Type B pancreatic cell (in vitro differentiated cells): ENCODE measurements around the gene GBP3. TPM values are rescaled to one million over a fixed set of nuclear protein-coding genes. Genes with fewer than 3 reads are reported as not detected.
"Not testable (repeated sequence)": the region's sequence is repeated elsewhere in the genome, so short reads cannot be mapped to it uniquely, and the experiment has no call there.

ENCODE experiments used
- DNase-seq: peaks from one replicate; pipeline ENCODE4 v3.0.0; 2021; ENCODE audit warnings: mixed read lengths; ENCODE audit not compliant: unreplicated experiment; ENCODE audit errors: extremely low spot score
- H3K27ac Mint-ChIP-seq: 2 replicates; pipeline ENCODE4 v1.8.0; 2021; ENCODE audit warnings: mild to moderate bottlenecking, mixed read lengths
- H3K27me3 Mint-ChIP-seq: 2 replicates; pipeline ENCODE4 v1.8.0; 2021; ENCODE audit warnings: mixed read lengths
- H3K36me3 Mint-ChIP-seq: 2 replicates; pipeline ENCODE4 v1.8.0; 2021; ENCODE audit warnings: mixed read lengths
- H3K4me1 Mint-ChIP-seq: one replicate; pipeline ENCODE4 v1.8.0; 2021; ENCODE audit warnings: mixed read lengths; ENCODE audit not compliant: unreplicated experiment
- H3K4me3 Mint-ChIP-seq: 2 replicates; pipeline ENCODE4 v1.8.0; 2021; ENCODE audit warnings: mild to moderate bottlenecking, mixed read lengths
- H3K9me3 Mint-ChIP-seq: 2 replicates; pipeline ENCODE4 v1.8.0; 2021; ENCODE audit warnings: mixed read lengths
- total RNA-seq: library from RNA; stranded (reverse); gene quantifications from 2 replicates; pipeline ENCODE4 v1.2.1, GENCODE V29; 2021; ENCODE audit warnings: low replicate concordance
- TF ChIP-seq, protein P1 (sequence below): fragments of 200-600 bp; sonication (generic); conservative IDR thresholded peaks from 2 replicates; pipeline ENCODE4 v1.5.0; 2021; ENCODE audit warnings: antibody characterized with exemption, mild to moderate bottlenecking

The GBP3 gene
- total RNA-seq, 1 donor from 2014 or later, result 10.1 TPM

DNA sequence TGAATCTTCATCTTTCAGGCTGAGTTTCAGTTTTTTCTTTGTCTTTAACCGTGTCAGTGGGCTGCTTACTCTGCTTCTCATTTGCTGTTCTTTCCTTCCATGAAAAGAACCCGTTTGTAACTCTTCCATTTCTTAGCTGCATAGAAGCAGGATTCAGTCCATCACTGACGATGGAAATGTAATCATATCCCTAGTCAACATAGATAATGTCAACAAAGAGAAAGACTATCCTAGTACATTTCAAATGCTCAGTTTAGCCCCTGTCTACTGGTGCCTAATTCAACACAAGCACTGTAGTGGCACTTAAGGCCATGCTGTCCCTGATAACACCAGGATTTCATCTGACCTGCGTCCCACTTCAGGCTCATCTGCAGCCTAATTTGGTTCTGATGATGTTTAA is 42.0 kb upstream of the GBP3 start:
- TF ChIP-seq, protein P1, sequence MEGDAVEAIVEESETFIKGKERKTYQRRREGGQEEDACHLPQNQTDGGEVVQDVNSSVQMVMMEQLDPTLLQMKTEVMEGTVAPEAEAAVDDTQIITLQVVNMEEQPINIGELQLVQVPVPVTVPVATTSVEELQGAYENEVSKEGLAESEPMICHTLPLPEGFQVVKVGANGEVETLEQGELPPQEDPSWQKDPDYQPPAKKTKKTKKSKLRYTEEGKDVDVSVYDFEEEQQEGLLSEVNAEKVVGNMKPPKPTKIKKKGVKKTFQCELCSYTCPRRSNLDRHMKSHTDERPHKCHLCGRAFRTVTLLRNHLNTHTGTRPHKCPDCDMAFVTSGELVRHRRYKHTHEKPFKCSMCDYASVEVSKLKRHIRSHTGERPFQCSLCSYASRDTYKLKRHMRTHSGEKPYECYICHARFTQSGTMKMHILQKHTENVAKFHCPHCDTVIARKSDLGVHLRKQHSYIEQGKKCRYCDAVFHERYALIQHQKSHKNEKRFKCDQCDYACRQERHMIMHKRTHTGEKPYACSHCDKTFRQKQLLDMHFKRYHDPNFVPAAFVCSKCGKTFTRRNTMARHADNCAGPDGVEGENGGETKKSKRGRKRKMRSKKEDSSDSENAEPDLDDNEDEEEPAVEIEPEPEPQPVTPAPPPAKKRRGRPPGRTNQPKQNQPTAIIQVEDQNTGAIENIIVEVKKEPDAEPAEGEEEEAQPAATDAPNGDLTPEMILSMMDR, result no peak
- H3K27ac Mint-ChIP-seq, result peak overlapping the region; percentile 88
- DNase-seq, result no peak
- H3K27me3 Mint-ChIP-seq, result no peaks in the 10 kb centered on the region
- no peaks in the 10 kb centered on the region for H3K9me3 Mint-ChIP-seq
- peaks cover 17% of the 10 kb centered on the region for H3K4me1 Mint-ChIP-seq
- H3K36me3 Mint-ChIP-seq, result no peaks in the 10 kb centered on the region
- H3K4me3 Mint-ChIP-seq, result peak overlapping the region; percentile 82

DNA sequence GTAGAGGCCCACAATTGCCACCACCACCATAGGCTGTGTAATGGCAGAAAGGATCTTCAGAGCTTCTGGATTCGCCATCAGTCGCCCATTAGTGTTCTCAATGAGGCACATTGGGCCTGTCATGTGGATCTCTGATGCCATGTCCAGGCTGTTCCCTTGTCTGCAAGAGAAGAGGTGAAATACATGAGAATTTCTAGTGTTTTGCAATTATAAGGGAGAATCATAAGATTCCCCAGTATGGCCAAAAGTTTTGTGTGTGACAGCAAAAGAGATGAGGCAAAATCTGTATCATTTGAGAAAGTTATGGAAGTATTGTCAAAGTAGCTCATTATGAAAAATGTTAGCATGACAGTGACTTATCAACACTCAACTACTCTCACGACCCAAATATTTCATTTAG is 40.4 kb upstream of the GBP3 start:
- no peak for DNase-seq
- Mint-ChIP-seq H3K9me3 (no peaks in the 10 kb centered on the region), H3K4me1 (peaks cover 17% of the 10 kb centered on the region), H3K4me3 (no peak overlapping the region), H3K36me3 (no peaks in the 10 kb centered on the region), H3K27me3 (no peaks in the 10 kb centered on the region), H3K27ac (no peak overlapping the region)
- TF ChIP-seq, protein P1, result no peak

DNA sequence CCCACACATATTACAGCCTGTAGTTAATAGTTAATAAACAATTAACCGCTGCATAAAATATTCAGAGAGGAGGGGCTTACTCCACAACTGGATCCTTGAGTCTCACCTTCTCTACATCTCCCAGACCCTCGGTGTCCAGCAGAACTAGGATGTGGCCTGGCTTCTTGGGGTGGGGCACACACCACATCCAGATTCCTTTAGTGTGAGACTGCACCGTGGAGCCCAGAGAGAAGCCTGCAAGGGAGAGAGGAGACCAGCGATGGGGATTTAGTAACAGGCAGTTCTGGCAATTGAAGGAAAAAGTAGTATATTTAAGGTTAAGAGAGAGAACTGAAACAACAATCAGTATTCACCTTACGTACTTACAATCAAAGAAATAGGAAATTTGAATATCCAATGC is 37.4 kb upstream of the GBP3 start:
- no peak for DNase-seq
- H3K36me3 Mint-ChIP-seq, result no peaks in the 10 kb centered on the region
- no peaks in the 10 kb centered on the region for H3K9me3 Mint-ChIP-seq
- H3K4me3 Mint-ChIP-seq, result no peak overlapping the region
- no peaks in the 10 kb centered on the region for H3K27me3 Mint-ChIP-seq
- peaks cover 16% of the 10 kb centered on the region for H3K4me1 Mint-ChIP-seq
- H3K27ac Mint-ChIP-seq, result no peak overlapping the region
- TF ChIP-seq, protein P1, result no peak

GRCh38 chr1:89051955-89052312 is 29.3 kb upstream of the GBP3 start:
- no peaks in the 10 kb centered on the region for H3K27me3 Mint-ChIP-seq
- H3K36me3 Mint-ChIP-seq, result peaks cover 9% of the 10 kb centered on the region
- TF ChIP-seq, protein P1, result no peak
- no peak overlapping the region for H3K27ac Mint-ChIP-seq
- H3K9me3 Mint-ChIP-seq, result no peaks in the 10 kb centered on the region
- H3K4me3 Mint-ChIP-seq, result no peak overlapping the region
- H3K4me1 Mint-ChIP-seq, result peaks cover 6% of the 10 kb centered on the region
- no peak for DNase-seq

GRCh38 chr1:89051300-89051954 is 28.8 kb upstream of the GBP3 start:
- Mint-ChIP-seq H3K27ac (no peak overlapping the region), H3K36me3 (peaks cover 9% of the 10 kb centered on the region), H3K4me3 (no peak overlapping the region), H3K27me3 (no peaks in the 10 kb centered on the region), H3K9me3 (no peaks in the 10 kb centered on the region), H3K4me1 (peaks cover 6% of the 10 kb centered on the region)
- TF ChIP-seq, protein P1, result no peak
- DNase-seq, result no peak

- Mint-ChIP-seq H3K27me3 (no peaks in the 10 kb centered on the region), H3K27ac (peak overlapping the region; percentile 52), H3K9me3 (no peaks in the 10 kb centered on the region), H3K4me1 (peaks cover 6% of the 10 kb centered on the region), H3K36me3 (peaks cover 9% of the 10 kb centered on the region), H3K4me3 (no peak overlapping the region)
- DNase-seq, result no peak
- TF ChIP-seq, protein P1, result no peak
Observed at GRCh38 chr1:89050649-89051033, 28.0 kb upstream of the GBP3 start.

DNA sequence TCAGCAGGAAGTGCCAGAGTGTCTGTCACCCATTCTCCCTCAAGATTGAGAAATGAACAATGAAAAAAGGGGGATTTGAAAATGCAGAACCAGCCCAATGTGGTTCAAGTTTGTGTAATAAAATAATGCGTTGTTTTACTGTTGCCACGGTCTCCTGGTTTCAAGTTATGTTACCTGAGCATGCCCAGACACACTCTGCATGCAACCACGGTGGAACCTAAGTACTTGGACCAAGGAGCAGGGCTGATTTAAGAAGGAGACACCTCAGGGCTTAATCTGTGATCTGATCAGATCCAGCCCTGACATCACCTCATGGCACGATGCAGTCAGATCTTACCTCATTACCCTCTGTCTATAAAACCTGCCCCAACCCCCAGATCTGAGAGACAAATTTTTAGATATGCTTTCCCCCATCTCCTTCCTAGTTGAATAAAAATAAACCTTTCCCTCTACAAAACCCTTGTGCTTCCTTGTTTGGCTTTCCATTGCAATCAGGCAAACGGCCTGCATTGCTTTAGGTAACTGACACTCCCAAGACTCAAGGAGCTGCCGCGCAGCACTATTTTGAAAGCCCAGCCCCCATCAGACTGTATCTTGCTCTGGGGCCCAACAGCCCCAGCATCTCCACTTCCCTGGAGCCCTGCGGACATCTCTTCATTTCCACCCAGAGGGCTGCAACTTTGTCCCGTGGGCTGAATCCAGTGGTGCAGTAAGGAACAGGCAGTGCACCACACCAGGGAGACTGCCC is 27.4 kb upstream of the GBP3 start:
- not testable (repeated sequence) for H3K9me3 Mint-ChIP-seq, H3K27me3 Mint-ChIP-seq, H3K4me1 Mint-ChIP-seq, H3K36me3 Mint-ChIP-seq, DNase-seq, H3K4me3 Mint-ChIP-seq
- peak overlapping the region; percentile 52 for H3K27ac Mint-ChIP-seq

DNA sequence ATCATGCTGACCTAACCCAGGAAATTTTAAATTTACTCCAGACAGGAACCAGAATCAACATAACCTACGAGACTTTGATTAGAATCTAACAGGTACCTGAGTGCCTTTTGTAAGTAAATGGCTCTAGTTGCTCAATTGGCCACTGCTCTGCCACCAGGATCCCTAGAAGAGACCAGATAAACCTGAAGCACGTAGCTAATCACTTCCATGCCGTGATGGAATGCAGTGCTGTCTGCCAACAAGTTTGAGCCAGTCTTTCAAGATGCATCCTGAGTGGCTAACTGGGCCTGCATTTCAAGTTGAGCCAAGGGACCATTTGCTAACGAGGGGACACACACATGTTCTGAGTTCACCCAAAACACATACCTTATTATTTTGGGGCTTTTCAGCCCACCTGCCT is 26.5 kb upstream of the GBP3 start:
- not testable (repeated sequence) for H3K27ac Mint-ChIP-seq, DNase-seq, H3K27me3 Mint-ChIP-seq, H3K9me3 Mint-ChIP-seq, H3K4me3 Mint-ChIP-seq, H3K36me3 Mint-ChIP-seq, H3K4me1 Mint-ChIP-seq
